Skeletal muscle cell (primary cell): ENCODE data around the gene SLC26A4.
"Not testable (repeated sequence)": the region's sequence is repeated elsewhere in the genome, so short reads cannot be mapped to it uniquely, and the experiment has no call there.

Experiments used
- DNase-seq: peaks from one replicate; pipeline ENCODE4 v3.0.0-alpha.2; 2010; ENCODE audit warnings: low read depth
- H3K4me3 ChIP-seq: 2 replicates; pipeline ENCODE4 v1.5.1; 2011; ENCODE audit warnings: low read depth, mild to moderate bottlenecking, control low read depth, low read length, moderate library complexity

Gene SLC26A4

DNA sequence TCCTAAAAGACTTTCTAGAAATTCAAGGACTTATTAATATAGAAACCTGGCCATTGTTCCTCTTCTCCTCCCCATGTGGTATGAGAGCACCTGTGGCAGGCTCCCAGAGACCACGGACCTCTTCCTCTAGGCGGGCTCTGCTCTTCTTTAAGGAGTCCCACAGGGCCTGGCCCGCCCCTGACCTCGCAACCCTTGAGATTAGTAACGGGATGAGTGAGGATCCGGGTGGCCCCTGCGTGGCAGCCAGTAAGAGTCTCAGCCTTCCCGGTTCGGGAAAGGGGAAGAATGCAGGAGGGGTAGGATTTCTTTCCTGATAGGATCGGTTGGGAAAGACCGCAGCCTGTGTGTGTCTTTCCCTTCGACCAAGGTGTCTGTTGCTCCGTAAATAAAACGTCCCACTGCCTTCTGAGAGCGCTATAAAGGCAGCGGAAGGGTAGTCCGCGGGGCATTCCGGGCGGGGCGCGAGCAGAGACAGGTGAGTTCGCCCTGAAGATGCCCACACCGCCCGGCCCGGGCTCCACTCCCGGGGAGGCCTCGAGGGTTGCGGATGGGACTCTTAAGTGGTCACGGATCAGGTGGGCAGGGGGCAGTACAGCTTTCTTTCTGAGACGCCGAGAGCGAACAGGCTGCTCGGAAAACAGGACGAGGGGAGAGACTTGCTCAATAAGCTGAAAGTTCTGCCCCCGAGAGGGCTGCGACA is at the start of gene SLC26A4:
Gene SLC26A4, plus strand, starts transcription at position 448 of the 700 bp plus-strand sequence. CDS start 814 bp downstream, outside the sequence.
- no peak for DNase-seq
- H3K4me3 ChIP-seq: peak within 1 kb of the TSS; percentile 52

DNA sequence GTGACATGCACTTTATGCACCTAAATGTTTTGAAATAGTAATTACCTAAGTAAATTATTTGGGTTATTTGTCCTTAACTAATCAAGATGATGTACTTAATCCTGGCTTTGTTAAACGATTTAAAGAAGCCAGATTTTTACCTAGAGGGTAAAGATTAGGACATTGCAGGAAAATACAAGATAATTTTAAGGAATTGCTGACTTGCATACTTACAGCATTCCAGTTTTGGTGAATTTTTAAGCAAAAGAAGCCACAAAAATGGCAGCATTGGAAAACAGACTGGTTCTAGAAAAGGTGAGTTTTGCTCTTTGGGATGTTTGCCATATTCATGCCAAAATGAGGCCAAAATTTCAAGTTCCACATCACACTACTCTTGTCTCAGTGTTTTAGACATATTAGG is 47.2 kb upstream of the SLC26A4 start:
- no peak for DNase-seq
- H3K4me3 ChIP-seq: no peak overlapping the region

DNA sequence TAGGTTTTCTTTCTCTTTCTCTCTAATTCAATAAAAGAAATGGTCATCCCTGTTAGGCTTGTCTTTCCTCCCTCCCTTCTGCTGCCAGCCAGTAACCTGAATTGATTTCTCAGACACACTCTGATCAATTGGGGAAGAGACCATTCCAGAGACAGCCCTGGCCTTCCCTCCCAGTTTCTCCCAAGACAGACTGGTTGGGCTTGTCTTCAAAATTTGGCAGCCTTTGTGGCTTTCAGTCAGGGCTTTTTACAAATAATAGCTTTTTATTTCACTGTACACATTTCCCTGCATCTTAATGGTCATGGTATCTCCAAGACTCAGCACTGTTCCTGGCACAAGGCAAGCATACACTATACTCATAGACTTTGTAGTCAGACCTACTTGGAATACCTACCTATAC is 46.7 kb upstream of the SLC26A4 start:
- no peak overlapping the region for H3K4me3 ChIP-seq
- no peak for DNase-seq

- no peak overlapping the region for H3K4me3 ChIP-seq
- DNase-seq: peak; percentile 73
Measured at GRCh38 chr7:107614425-107614824, 46.2 kb upstream of the SLC26A4 start.

DNA sequence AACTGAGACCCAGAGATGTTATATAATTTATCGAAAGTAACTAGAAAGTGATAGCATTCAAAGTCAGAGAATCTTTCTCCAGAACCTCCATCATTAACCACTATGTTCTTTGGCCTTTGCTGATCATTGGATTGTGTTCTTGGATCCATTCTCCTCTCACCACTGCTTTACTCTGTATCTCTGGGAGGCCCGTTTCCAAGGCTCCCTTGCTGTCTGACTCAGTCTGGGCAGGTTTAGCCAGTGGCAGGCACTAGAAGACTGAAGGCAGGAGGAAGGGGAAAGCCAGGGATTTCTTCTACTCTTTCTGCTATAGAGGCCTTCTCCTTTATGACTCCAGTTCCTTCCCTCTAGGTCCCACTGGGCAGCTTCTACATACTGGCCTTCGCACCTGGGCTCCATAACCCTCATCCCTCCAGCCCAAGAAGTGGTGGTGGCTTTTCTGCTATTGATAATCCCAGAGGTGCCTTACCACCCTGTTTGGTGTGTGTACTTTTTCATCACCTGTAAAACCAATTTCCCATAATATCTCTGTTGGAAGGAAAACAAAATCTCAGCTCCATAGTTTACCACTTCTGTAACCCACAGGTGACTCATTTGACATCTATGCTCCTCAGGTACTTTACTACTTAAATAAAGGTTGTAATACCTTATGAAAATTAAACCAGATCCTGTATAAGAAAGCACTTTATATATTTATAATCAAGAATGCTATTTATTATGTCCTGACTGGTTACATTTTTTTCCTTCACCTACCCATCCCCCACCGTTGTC is 44.5 kb upstream of the SLC26A4 start:
- DNase-seq: no peak
- no peak overlapping the region for H3K4me3 ChIP-seq

- DNase-seq: peak; percentile 80
Measured at GRCh38 chr7:107622429-107622828, 38.2 kb upstream of the SLC26A4 start.

DNA sequence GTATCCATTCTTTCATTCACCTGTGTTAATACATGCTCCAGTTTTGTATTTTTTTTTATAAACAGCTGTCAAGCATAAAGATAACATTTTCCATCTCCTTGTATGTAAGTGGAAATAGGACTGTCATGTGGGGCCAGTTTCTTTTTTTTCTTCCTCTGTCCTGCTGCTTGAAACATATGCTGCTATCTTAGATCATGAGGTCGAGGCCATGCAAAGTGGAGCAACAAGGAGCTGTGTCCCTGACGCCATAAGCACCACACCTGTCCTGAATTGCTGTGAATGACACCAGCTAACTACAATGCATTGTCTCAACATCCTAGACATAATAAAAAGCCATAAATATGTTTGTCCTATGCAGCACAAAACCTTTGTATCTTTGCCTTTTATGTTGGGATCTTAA is 37.7 kb upstream of the SLC26A4 start:
- DNase-seq: no peak
- H3K4me3 ChIP-seq: no peak overlapping the region

More at GRCh38 chr7:107622429-107622828, 38.2 kb upstream of the SLC26A4 start:
- no peak overlapping the region for H3K4me3 ChIP-seq

DNA sequence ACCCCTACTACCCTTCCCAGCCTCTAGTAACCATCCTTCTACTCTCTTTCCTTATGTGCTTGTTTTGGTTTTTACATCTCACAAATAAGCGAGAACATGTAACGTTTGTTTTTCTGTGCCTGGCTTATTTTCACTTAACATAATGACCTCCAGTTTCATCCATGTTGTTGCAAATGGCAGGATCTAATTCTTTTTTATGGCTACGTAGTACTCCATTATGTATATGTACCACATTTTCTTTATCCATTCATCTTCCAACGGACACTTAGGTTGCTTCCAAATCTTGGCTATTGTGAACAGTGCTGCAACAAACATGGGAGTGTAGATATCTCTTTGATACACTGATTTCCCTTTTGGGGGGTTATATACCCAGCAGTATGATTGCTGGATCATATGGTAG is 33.6 kb upstream of the SLC26A4 start:
- DNase-seq: no peak
- no peak overlapping the region for H3K4me3 ChIP-seq

- H3K4me3 ChIP-seq: no peak overlapping the region
- no peak for DNase-seq
Measured at GRCh38 chr7:107628461-107629064, 32.1 kb upstream of the SLC26A4 start.

DNA sequence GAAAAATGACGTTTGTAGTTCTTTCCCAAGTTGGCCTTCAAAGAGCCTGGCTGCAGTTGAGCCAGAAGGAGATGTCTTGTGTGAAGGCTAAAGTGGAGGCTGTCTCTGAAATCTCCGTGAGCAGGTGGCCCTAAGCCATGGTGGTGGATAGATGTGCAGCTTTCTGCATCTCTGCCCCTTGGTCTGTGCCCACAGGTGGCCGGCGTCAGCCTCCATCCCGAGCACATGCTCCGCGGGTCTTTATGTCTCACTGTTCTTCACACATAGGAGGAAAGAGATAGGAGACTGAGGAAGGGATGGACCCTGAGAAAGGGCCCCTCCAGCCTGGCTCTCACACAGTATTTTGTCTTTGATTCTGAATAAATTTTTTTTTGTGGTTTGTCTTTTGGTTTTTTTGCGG is 30.3 kb upstream of the SLC26A4 start:
- no peak overlapping the region for H3K4me3 ChIP-seq
- no peak for DNase-seq

DNA sequence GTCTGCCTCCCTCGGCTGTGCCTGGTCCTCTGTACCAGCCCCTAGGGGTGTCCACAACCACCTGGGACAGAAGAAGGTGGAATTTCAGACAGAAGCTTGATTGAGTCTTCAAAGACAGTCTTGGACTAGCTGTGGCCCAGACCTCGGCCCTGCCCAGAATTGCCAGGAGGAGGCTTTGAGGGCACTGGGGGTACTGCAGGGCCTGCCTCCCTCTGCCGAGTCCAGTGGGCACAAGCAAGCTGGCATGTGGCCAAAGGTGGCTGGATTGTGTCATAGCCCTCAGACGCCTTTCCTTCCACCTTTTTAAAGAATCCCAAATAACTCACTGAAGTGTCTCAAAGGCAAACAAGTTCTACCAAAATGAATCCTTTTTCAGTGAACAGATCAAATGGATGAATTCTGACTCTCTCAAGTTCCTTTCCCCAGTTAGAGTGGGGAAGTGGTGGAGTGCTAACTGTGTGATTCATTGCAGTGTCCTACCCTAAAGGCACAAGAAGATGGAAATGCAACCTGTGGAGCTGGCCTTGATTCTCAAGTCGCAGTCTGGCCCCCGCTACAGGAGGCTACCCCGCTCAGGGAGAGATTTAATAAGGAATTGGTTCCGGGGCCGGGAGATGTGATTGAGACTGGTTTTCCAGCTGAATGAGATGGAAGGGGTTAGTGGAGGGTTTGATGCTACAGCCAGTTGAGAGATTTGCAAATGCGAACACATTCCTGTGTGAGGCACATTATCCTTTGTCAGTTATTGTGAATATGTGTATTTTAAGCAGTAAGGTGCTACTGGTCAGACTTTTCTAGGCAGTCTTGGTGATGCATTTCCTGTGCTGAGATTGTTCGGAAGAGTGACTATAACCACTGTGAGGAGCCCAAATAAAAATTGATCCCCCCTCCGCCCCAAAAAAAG is 28.8 kb upstream of the SLC26A4 start:
- no peak overlapping the region for H3K4me3 ChIP-seq
- DNase-seq: no peak

GRCh38 chr7:107632492-107632865 is 28.1 kb upstream of the SLC26A4 start:
- H3K4me3 ChIP-seq: no peak overlapping the region
- no peak for DNase-seq

- no peak for DNase-seq
- H3K4me3 ChIP-seq: no peak overlapping the region
Measured at GRCh38 chr7:107638594-107638993, 22.0 kb upstream of the SLC26A4 start.

- not testable (repeated sequence) for H3K4me3 ChIP-seq, DNase-seq
Measured at GRCh38 chr7:107639070-107639469, 21.6 kb upstream of the SLC26A4 start.

GRCh38 chr7:107641676-107642075 is 19.0 kb upstream of the SLC26A4 start:
- DNase-seq: no peak
- H3K4me3 ChIP-seq: no peak overlapping the region

GRCh38 chr7:107642501-107642900 is 18.1 kb upstream of the SLC26A4 start:
- no peak for DNase-seq
- no peak overlapping the region for H3K4me3 ChIP-seq

DNA sequence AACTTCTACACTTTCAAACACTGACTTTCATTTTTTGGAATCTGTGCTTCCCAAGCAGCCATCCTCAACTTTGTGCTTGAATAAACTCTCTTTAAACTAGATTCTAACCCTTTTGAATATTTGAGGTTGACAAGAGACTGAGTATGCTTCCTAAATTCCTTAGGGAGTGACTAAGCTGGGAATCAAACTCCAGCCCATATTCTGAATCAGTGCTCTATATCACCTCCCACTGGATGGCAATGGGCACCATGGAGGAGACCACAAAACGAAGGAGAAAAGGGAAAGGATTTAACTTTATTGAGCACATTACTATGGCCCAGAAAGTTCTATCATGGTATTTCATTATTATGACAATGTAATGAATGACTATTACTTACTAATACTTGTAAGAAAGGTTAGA is 17.2 kb upstream of the SLC26A4 start:
- H3K4me3 ChIP-seq: no peak overlapping the region
- peak; percentile 36 for DNase-seq

DNA sequence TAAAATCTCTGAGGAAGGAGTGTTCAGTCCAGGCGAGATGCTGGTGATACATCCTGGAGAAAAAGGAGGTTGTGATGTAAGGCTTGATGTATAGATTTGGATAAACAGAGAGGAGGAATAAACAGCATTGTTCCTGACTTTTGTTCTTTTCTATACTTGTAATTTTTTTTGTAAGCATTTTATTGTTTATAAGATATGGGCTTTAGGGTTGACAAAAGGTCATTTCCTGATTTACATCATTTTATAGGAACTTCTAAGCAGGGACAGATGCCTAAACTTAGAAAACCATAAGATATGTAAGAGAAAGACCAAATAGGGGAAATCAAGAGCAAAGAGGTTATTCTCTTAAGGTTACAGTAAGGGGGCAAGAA is 16.7 kb upstream of the SLC26A4 start:
- DNase-seq: no peak
- no peak overlapping the region for H3K4me3 ChIP-seq

- DNase-seq: no peak
- no peak overlapping the region for H3K4me3 ChIP-seq
Measured at GRCh38 chr7:107644309-107644974, 16.2 kb upstream of the SLC26A4 start.
